ENCODE results near the gene ENDOV.

ENDOV gene

DNA sequence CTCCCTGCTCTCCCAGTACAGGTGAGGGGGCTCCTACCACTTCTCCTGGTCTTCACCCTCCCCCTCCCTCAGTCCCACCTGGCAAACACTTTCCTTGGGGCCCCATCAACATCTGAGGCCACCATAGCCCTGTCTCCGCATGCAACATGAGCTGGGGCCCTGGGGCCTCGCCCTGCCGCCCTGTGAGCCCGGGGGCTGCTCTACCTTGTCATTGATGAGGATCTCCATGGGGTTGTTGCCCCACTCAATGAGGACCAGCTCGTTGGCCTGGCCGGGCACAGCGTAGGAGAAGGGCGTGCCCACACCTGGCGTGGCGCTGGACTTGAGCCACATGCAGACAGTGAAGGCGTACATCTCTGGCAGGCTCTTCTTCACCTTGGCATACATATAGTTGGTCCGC, 58.0 kb downstream of the ENDOV start:
- no peak overlapping the region for H3K4me3 ChIP-seq (ENCODE audit: low read depth, low read length)
- in situ Hi-C loops (cut with HindIII; ENCODE audit: low sequenced_read_pairs) = no loop called here
- no peak for DNase-seq (ENCODE audit: low read depth)
- TF ChIP-seq, protein P1, sequence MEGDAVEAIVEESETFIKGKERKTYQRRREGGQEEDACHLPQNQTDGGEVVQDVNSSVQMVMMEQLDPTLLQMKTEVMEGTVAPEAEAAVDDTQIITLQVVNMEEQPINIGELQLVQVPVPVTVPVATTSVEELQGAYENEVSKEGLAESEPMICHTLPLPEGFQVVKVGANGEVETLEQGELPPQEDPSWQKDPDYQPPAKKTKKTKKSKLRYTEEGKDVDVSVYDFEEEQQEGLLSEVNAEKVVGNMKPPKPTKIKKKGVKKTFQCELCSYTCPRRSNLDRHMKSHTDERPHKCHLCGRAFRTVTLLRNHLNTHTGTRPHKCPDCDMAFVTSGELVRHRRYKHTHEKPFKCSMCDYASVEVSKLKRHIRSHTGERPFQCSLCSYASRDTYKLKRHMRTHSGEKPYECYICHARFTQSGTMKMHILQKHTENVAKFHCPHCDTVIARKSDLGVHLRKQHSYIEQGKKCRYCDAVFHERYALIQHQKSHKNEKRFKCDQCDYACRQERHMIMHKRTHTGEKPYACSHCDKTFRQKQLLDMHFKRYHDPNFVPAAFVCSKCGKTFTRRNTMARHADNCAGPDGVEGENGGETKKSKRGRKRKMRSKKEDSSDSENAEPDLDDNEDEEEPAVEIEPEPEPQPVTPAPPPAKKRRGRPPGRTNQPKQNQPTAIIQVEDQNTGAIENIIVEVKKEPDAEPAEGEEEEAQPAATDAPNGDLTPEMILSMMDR (IDR thresholded peaks at IDR 0.05; ENCODE audit: low read depth, low read length, missing control alignments) = no peak

DNA sequence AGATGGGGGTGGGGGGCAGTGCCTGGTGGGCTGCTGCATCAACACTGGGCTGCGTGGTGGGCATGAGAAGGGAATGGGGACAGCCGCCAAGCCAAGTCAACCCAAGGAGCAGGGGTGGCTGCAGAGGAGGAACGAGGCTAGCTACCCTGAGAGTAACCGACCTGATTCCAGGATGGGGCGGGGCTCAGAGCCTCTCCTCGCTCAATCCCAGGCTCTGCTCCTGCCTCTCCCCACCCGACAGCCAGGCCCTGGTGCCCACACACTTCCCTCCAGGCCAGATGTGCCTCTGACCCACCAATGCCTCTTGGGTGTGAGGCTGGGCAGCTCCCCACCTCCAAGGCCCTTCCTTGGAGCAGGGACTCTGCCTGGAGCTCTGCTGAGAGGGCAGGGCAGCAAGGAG, 58.7 kb downstream of the ENDOV start:
- TF ChIP-seq, protein P1 (IDR thresholded peaks at IDR 0.05; ENCODE audit: low read depth, low read length, missing control alignments) = no peak

DNA sequence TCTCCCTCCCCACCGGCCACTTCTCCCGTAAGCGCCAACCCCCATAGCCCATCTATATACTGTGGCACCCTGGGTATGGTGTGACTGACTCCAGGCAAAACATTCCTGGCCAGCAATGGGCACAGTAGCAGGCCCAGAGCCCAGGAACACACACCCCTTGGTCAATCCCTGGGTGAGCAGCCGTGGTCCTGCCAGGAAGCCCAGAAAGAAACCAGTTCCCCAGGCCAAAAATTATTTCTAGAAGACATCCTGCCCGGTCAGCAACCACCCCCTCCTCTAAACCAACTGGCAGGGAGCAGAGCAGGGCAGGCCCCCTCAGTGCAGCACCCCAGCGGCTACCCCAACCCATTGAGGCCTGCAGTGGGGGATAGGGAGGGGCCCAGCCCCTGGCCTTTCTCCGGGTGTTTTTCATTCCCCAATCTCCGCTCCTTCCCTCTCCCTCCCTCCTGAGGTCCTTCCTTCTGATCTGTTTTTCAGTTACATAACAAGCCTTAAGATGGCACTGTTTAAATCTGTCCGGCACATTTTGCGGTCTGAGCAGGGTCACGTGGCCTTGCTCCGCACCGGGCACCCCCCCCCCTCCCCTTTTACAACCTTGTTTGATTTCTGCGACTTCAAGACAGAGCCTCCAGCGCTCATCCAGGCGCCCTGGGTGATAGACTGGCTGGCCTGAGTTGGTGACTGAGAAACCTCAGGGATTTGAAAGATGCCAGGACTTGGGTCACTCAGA, 59.4 kb downstream of the ENDOV start:
- no peak overlapping the region for H3K4me3 ChIP-seq (ENCODE audit: low read depth, low read length)
- TF ChIP-seq, protein P1 (IDR thresholded peaks at IDR 0.05; ENCODE audit: low read depth, low read length, missing control alignments) = peak; percentile 22
- DNase-seq (ENCODE audit: low read depth) = no peak
- in situ Hi-C loops (cut with HindIII; ENCODE audit: low sequenced_read_pairs) = no loop called here

More for the DNA sequence above, 58.7 kb downstream of the ENDOV start:
- H3K4me3 ChIP-seq (ENCODE audit: low read depth, low read length) = no peak overlapping the region
- no peak for DNase-seq (ENCODE audit: low read depth)
- in situ Hi-C loops (cut with HindIII; ENCODE audit: low sequenced_read_pairs) = no loop called here

DNA sequence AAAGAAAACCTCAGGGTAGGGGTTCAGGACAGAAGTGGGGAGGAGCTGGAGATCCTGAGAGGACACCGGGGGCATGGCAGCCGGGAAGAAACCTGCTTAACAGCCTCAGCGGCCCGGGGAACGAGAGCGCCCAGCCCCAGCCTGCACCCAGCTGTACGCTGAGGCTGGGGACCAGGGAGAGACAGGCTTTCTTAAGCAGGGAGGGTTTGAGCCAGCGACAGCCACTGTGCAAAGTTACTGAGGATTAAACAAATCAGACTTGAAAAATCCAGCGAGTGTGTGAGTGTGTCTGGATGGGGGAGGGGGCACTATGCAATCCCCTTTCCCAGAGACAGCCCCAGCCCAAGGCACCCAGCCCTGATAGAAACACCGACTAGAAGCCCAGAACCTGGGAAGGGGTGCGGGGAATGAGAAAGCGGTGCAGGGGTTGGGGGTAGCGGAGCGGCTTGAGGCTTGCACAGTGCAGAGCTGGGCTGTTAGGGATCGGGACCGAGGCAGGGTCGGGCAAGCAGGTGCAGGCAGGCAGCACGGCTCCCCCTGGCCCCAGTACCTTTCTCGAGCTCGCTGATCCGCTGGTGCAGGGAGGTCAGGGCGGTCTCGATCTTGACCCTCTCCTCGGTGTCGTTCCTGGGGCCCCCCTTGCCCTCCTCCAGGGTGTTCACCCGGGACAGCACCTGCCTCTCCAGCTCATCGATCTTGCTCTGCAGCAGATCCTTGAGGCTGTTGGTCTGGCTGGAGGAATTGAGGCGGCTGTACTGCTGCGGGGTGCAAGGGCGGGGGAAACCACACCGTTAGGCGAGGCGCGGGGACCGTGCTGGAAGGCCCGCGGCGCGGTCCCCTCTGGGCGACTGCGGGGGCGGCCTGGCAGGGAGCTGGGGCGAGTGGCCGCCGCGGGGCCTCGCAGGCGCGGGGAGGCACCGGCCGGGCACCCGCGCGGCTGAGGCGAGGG, 60.3 kb downstream of the ENDOV start:
- in situ Hi-C loops (cut with HindIII; ENCODE audit: low sequenced_read_pairs) = no loop called here
- TF ChIP-seq, protein P1 (IDR thresholded peaks at IDR 0.05; ENCODE audit: low read depth, low read length, missing control alignments) = no peak
- no peak overlapping the region for H3K4me3 ChIP-seq (ENCODE audit: low read depth, low read length)
- no peak for DNase-seq (ENCODE audit: low read depth)

DNA sequence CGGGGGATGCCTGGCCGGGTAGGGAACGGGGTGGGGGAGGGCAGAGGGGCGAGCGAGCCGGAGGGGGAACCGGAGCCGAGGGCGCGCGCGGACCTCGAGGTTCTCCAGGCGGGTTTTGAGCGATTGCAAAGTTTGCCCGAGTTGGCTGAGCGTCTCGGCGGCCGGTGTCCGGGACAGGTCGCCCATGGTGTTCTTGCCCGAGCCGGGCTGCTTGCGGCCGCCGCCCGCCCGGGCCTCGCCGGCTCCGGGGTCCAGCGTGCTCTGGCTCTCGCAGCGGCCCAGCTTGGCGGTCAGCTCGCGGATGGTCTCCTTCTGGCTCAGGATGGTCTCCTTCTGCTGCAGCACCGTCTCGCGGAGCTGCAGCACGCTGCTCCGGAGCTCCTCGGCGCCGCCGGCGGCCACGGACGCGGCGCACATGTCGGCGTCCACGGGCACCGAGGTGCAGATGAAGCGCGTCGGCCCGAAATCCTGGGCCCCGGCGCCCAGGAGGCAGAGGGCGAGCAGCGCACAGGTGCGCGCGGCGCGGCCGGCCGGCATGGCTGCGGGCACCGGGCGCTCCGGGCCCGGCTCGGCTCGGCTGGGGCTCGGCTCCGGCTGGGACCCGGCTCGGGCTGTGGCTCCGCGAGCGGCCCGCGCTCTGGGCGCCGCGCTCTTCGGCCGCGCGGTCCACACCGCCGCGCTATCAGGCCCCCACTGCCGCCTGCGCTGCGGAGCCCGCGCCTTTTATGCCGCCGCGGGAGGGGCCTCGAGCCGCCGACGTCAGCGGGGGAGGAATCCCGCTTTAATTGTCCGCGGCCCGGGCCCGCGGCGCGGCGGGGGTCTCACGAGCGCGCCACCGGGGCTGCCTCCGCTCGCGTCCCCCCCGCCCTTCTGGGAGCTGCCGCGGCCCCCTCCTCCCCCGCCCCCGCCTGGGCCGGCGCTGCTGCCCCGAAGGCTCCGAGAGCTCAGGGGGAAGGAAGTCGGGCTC, 61.2 kb downstream of the ENDOV start, which contains the start of gene NPTX1:
NPTX1 (minus strand) TSS at position 698 of the 967 bp plus-strand sequence; CDS start at position 537, 161 bp downstream.
- peak within 1 kb of the TSS; percentile 5 for H3K4me3 ChIP-seq (ENCODE audit: low read depth, low read length)
- no peak for DNase-seq (ENCODE audit: low read depth)
- in situ Hi-C loops (cut with HindIII; ENCODE audit: low sequenced_read_pairs) = no loop called here
- TF ChIP-seq, protein P1 (IDR thresholded peaks at IDR 0.05; ENCODE audit: low read depth, low read length, missing control alignments) = no peak
